ACHN (cell line): ENCODE measurements around the gene PIGA.

Source experiments
- DNase-seq: peaks from one replicate; pipeline ENCODE4 v3.0.0-alpha.2; 2015
- in situ Hi-C: cut with HindIII; loops from 2 replicates; pipeline ENCODE4 v1.10.0; 2017; ENCODE audit warnings: low sequenced_read_pairs, low pct_ligation_motif_present, low pct_unique_long_range_greater_than_20kb

Gene PIGA, protein sequence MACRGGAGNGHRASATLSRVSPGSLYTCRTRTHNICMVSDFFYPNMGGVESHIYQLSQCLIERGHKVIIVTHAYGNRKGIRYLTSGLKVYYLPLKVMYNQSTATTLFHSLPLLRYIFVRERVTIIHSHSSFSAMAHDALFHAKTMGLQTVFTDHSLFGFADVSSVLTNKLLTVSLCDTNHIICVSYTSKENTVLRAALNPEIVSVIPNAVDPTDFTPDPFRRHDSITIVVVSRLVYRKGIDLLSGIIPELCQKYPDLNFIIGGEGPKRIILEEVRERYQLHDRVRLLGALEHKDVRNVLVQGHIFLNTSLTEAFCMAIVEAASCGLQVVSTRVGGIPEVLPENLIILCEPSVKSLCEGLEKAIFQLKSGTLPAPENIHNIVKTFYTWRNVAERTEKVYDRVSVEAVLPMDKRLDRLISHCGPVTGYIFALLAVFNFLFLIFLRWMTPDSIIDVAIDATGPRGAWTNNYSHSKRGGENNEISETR

DNA sequence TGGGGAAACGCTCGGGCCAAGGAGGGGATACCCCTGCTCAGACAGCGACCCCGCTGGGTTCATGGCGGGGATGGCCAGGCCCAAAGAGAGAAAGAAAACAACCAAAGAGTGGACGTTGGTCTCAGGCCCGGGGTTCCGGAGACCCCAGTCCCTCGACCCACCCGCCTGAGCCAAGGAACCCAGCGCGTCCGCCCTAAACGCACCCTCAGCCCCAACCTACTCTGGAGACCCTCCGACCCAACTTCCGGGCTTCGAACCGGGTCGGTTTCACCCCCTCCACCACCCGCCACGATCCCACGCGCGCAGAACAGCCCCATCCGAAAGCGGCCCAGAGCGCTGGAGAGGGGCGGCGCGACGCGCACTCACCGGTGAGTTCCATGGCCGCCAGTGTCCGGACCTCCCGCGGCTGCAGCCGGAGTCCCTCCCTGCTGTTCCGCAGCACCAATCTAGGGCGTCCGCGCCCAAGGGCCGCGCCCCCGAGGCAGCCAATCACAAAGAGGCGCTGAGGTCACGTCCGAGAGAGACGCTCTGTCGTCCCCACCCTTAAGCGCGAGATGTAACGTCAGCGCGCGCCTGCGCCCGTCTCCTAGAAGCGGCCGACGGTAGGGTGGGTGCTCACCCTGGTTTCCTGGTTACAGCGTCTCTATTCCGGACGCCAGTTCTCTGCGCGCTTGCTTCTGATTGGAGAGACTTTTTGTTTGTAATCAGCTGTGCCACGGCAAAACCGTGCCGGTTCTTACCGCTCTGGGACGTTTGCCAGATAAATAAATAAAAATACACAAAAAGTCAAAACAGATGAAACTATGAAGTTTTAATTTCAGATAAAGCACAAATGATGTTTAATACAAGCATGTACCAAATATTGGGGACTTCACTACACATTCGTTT, at the start of gene PIGA:
TSS of gene PIGA (minus strand) at position 389 of the 888 bp plus-strand sequence. CDS start 3,593 bp downstream, outside the sequence.
- in situ Hi-C loops, result no loop called here

DNA sequence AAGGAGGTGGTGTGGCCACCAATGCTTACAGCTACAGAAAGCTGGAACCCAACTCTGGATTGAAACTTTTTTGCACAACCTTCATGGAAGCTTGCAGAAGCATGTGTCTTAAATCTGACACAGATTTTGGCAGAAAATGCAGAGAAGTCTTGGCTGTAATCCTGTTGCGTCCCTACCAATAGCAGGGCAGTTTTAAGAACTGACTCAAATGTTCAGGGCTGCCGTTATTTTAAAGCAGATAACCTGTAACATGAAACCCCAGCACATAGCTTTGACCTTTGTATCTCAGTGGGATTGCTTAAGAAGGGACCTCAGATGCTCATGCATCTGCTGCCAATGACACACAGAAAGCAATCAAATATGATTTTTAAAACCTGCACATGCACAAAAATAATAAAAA, 49.0 kb upstream of the PIGA start, which contains the start of gene VEGFD:
TSS of gene VEGFD (minus strand) at position 110 of the 400 bp plus-strand sequence. CDS start 467 bp downstream, outside the sequence.
- in situ Hi-C loops, result no loop called here
- DNase-seq, result no peak

More for the DNA sequence above, at the start of gene PIGA:
- DNase-seq, result peak; percentile 88

DNA sequence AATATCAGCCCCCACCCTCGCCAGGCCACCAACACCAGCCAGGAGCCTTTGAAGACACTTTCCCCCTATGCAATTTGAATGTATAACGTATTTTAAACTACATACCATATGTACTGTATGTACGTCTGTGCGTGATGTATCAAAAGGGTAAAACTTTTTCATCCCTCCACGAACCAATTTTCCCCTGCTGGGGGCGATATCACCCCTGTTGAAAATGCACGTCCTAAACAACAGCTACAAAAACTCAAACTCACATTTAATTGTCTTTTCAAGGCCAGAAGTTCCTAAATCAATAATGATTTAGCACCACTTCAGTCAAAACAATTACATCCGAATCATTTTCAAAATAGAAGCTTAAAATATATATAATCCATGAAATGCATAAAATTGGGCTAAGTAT, 47.5 kb upstream of the PIGA start:
- in situ Hi-C loops, result no loop called here

DNA sequence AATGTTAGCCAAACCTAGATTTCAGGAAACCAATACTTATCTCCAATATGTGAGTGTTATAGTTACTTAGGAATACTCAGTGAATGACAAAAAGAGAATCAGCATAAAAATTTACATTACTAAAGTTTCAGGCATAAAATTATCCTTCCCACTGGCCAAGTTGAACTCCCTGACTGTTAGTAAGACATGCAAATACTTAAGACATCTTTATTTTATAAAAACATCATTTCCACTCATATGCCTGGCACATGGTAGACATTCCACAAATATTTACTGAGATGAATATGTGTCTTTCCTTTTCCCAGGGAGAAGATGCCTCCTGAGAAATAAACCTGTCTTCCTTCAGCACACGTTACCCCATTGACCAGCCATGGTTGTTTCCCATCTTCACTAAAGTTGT, 41.6 kb upstream of the PIGA start:
- in situ Hi-C loops, result no loop called here
- DNase-seq, result no peak

More for the DNA sequence above, 47.5 kb upstream of the PIGA start:
- DNase-seq, result no peak

DNA sequence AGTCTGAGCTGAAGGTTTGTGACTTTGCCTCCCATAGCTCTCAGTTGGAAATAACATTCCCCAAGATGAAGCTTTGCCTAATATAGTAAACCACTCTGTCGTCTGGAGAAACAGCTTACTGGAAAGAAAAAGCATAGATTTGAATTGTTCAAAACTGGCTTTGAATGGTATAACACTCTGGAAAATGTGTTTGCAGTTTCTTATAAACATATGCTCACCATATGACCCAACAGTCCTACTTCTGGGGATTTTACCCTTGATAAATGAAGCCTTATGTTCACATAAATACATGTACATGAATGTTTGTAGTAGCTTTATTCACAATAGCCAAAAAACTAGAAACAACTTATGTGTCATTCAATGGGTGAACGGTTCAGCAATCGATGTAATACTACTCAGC, 38.7 kb upstream of the PIGA start:
- in situ Hi-C loops, result no loop called here
- DNase-seq, result no peak

DNA sequence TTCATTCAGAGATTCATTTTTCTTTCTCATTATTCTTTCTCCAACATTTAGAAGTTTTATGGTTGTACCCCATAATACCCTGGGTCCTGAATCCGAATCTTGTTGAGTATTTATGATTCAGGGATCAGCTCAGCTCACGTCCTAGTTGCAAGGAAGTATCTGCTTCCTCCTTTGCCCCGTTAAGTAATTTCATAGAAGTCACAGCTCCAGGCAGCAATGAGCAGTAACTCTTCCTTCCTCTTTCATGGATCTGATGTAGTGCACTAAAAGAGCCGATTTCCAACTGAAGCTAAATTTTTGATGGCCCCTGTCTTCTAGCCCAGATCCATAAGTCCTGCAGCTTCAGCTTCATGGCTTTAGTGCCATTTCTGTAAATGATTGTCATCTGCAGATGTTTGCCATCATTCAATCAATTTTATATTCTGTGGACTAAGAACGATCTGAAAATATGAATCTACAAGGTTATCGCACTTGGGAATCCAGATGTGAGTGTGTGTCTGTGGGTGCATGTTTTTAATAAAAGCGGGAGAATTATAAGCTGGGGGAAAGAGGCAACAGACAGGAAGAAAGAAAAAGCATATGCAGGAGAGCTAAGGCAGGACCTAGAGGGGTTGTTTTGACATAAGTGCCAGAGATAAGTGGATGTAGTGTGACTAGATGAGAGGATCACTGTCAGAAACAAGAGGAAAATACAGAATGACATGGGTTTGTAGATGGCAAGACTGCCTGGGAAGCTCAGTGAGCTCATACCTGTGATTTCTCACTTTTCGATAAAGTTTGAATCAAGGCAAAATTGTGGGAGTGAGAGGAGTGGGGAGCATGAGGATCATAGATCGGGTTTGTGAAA, 31.4 kb upstream of the PIGA start:
- in situ Hi-C loops, result no loop called here
- DNase-seq, result no peak

DNA sequence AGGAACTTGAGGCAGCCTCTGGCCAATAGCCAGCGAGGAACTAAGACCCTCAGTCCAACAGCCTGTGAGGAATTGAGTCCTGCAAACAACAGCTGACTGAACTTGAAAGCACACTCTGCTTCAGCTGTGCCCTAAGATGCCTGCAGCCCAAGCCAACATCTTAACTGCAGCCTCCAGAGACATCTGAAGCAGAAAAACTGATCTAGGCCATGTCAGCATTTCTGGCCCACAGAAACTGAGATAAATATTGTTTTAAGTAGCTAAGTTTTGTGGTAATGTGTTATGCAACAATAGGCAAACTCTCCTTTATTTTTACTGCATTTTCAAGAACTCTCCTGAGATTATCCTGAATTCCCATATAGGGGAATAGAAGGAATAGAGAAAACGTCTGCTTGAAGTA, 24.4 kb upstream of the PIGA start:
- no peak for DNase-seq
- in situ Hi-C loops, result no loop called here

DNA sequence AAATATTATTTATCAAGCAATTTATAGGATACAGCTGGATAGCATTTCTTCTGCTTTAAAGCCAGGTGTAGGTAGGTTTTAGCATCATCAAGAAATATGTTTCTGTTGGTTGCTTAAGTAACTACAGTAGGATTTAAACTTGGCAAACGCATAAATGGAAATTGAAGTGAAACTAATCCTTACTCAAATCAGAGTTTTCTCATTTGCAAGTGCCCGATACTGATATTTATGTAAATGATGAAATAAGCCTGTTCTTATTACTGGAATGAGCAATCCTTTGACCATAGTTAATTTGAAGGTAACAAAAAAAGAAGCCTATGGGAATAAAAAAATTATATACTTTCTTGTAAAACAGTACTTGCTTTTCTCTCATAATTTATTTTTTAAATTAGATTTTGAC, 23.2 kb upstream of the PIGA start:
- in situ Hi-C loops, result no loop called here
- no peak for DNase-seq

DNA sequence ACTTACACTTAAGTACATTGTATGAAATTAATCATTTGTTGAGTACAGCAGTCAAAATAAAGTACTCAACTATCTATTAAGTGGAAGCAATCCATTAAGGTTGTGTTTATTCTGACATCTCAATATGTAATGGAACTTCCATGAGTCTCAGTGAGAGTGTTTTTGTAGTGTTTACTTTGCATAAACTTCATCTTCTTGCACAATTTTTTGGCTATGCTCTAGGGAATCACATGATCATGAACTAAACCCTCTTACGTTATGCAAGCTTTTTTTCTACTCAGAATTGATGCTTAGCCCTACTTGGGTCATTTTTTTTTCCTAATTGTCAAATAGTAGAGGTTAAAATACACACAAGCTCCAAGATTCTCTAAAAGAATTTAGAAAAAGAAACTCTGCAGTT, 21.1 kb upstream of the PIGA start:
- in situ Hi-C loops, result no loop called here
- no peak for DNase-seq

DNA sequence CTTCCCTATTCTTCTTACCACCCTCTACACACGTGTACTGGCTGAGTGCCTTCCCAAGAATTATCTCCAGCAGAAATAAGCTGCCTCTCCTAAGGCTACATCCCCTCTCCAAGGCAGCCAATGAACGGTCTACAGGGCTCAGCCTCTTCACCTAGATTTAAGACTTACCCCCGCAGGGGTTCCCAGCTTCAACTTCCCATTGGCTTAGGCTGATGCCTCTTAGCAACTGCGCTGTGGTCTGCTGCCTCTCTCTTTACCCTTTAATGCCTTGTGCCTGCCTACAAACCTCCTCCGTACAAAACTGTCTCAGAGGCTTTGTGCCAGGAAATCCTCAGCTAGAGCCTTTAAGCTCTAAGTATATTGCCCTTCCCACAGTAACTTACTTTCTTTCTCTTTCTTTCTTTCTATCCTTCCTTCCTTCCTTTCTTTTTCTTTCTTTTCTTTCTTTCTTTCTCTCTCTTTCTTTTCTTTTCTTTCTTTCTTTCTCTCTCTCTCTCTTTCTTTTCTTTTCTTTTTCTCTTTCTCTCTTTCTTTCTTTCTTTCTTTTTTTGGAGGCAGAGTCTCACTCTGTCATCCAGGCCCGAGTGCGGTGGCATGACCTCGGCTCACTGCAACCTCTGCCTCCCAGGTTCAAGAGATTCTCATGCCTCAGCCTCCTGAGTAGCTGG, 15.1 kb upstream of the PIGA start:
- DNase-seq, result no peak
- in situ Hi-C loops, result no loop called here

DNA sequence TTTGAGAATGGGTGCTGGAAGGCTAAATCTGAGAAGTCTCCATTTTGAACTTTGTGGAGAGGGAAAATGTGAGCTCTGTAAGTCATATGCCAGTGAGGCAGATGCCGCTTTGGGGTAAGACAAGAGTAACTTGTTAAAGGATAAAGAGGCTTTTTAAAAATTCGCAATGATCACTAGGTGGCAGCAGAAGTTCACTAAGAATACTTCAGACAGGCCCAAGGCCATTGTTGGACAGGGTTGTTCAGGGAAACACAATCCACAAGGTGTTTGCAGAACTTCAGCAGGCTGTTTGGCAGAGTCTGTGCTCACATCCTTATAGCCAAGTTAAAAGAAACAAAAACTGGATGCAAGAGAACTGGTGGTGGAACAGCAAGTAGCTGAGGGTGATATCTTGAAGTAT, 13.7 kb upstream of the PIGA start:
- peak; percentile 37 for DNase-seq
- in situ Hi-C loops, result no loop called here

DNA sequence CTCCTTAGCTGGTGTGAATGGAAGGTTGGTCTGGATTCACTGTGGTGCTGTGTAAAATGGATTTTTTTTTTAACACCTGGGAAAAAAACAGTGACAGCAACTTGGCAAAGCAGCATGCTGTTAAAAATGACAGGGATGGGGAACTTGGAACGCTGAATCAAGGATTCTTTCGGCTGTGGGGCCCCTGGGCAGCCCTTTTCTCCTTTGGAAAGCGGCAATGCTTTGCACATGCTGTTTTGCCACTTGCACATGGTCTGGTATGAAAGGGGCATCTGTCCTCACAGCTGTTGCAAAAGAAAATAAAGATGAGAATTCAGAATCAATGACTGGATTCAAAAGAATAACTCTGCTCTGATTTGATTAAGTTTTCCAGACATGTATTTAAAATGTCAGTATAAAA, 10.7 kb upstream of the PIGA start:
- DNase-seq, result no peak
- in situ Hi-C loops, result no loop called here

DNA sequence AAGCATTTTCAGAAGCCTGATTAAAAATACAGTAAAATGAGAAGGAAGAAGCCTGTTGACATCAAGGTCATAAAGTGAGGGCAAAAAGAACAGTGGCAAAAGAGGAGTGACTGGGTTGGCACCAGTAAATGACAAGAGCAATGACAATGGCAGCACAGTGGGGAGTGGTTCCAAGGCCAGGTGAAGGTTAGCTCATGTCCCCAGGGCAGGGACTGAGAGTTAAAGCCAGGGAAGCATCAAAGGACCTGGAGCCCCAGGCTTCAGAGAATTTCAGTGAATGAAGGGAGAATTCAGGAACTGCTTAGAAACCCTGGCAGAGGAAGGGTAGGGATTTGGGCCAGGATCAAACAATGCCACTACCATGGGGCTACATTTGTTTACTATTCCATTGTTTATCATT, 8.8 kb upstream of the PIGA start:
- DNase-seq, result no peak
- in situ Hi-C loops, result no loop called here

DNA sequence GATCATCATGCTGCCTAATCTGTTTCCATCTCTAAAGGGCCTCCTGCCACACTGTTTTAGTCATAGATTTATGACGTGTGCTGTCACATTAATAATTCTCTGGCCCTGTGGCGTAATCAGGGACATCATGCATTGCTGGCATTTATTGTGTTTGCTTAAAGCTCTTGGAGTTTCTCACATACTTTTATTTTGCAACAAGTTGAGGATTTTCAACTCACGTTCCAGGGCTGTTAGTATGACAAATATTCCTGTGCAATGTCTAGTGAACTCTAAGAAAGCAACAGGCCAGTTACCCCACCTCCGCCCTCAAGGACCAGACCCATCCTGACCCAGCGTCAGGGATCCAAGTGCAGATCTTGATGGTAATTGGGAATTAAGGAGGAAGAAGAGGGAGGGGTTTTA, 7.8 kb upstream of the PIGA start:
- in situ Hi-C loops, result no loop called here
- no peak for DNase-seq

DNA sequence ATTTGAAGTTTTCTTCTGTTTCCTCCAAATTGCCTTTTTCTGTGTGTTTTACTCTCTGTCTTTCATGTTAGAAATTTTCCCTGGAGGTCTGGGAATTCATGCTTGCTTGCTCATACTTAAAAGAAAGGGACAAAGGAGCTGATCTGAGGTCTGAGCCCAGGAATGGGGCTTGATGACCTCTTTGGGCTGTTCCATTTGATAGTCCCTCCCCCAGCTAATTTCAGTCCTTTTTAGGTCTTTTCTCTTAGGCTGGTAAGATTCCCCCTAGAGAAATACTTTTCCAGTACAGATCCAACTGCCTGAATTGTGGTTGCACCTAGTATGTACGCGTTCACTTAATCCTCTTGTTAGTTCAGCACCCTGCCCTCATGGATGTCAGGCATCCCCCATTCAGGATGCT, 5.5 kb upstream of the PIGA start:
- no peak for DNase-seq
- in situ Hi-C loops, result no loop called here

DNA sequence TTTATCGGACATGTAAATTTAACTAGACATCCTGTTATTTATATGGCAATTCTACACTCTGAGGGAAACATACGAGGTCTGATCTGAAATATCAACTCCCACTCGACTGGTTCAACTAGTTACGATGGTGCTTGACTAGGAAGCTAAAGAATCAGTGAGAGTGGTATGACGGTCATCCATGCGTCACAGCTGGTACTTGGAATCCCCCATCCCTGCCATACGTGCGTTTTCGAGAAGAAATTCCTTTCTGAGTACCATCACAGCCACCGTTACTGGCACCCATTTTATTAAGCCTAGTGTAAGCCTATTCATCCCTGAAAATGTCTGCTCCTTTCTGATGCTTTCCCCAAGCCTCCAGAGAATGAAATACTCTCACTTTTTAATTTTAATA, 695 bp upstream of the PIGA start:
- peak; percentile 39 for DNase-seq
- in situ Hi-C loops, result no loop called here

DNA sequence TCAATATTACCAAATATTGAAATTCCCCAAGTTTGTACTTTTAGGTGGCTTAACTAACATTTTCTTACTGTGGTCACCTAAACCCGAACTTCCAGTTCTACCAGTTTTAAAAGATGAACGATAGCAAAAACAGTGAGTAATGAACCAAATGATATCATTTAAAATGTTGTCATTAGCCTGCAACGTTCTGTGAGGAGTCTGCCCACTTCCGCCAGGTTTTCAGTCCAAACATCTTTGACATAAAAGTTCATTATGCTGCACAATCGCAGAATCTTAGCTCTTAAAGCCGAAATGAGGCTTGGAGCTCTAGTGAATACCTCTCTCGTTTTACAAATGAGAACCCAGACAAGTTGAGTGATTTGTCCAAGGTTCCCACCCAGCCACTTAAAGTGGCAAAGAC, 762 bp downstream of the PIGA start:
- DNase-seq, result peak; percentile 6
- in situ Hi-C loops, result no loop called here

DNA sequence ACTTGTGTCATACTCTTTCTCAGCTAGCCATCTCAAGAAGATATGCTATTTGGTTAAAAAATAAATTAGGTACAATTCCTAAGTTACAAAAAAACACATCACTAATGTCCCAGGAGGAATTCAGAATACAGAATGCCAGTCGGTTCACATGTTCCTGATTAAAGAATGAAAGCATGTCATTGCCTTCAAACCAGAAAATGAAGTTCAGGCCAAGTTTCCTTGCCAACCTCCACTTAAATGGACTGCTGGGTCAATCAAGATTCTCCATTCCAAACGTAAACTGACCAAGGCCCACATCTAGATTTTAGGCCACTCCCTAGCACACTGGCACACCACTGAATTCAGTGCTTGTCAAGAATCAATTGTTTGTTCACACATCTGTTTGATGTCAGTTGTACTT, 6.5 kb downstream of the PIGA start:
- no peak for DNase-seq
- in situ Hi-C loops, result no loop called here
